Mesangial cell (primary cell): ENCODE results near the gene CPSF3. TPM values are rescaled to one million over a fixed set of nuclear protein-coding genes. Genes with fewer than 3 reads are reported as not detected.

Experiments used
- total RNA-seq: library from RNA; depleted of rRNA; stranded (reverse); fragments of >200 nt; gene quantifications from 2 replicates; pipeline ENCODE4 v1.2.3, GENCODE V29; 2015

CPSF3 gene
- 32.6 and 47.9 TPM in 2 replicates for total RNA-seq

DNA sequence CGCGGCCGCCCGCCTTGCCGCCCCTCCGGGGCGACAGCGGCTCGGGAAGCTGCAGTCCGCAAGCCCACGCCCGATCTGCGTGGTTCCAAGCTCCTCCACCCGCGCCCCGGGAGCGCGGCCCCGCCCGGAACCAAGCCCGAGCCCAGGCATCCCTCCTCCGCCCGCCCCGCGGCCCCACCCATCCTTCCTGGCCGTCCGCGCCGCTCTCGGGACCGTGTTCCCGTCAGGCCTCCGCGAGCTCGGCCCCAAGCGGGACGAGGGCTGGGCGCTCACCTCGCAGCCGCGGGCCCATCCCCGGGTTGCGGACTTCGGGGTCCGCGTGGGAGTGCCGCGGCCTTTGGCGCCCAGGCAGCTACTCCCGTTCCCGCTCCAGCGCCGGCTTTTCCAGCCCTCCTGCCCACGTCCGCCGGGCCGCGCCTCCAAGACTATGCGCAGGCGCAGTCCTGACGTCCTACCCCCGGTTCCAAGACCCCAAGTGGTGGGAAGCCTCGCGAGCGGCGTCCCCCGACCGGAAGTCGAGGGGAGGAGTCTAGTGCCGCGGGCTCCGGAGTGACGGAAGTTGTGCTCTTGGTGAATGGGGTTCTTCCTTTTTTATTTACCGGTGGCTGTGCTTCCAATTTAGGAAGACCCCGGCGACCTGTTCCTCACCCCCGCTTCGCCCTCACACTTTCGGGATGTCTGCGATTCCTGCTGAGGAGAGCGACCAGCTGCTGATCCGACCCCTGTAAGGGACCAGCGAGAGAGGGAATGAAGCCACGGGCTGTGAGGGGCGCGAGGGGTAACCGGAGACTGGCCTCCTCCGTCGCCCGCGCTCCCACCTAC is at the start of gene CPSF3, which contains the start of gene ITGB1BP1:
Gene CPSF3, plus strand, starts transcription at position 555 of the 822 bp plus-strand sequence. Its CDS starts 120 bp downstream, at position 675.
Gene ITGB1BP1, minus strand, starts transcription at position 429 of the 822 bp plus-strand sequence. CDS start 4,831 bp downstream, outside the sequence.

DNA sequence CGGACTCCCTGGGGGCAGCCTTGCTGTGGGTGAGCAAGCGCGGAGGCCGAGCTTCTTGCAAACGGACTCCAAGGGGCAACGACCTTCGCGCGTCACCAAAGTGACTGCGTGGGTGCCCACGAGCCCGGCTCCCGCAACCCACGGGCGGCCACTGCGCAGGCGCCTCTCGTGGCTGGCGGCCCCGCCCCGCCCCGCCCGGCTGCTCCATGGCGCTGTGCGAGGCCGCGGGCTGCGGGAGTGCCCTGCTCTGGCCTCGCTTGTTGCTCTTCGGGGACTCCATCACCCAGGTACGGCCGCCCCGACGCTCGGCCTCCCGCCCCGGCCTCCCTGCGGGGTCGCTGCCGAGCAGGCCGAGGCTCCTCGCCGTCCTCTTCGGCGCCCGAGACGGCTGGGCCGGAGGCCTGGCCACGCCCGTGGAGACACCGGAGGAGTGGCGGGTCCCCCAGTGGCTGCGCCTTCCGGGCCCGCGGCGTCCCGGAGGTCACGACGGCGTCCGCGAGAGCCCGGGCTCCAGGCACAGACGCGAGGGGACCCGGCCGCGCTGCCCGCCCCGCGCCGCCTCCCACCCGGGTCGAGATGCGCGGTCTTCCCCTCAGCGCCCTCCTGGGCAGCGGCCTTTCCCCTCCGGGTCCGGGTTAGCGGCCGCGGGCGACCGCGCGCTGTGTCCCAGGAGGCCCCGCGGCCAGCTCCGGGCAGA is 51.1 kb downstream of the CPSF3 start, which contains the start of gene IAH1:
Gene IAH1, plus strand, starts transcription at position 191 of the 697 bp plus-strand sequence. Its CDS starts 16 bp downstream, at position 207.

Other genes with a start within 250 kb of the CPSF3 start
- 27.0 and 28.4 TPM in 2 replicates for gene ASAP2, start 216.8 kb upstream of the CPSF3 start, total RNA-seq
- gene ITGB1BP1, start 126 bp upstream of the CPSF3 start, total RNA-seq: 59.3 and 61.4 TPM in 2 replicates
- gene IAH1, start 50.9 kb downstream of the CPSF3 start, total RNA-seq: 58.7 and 79.0 TPM in 2 replicates
- 18.6 and 24.5 TPM in 2 replicates for gene ADAM17, start 132.2 kb downstream of the CPSF3 start, total RNA-seq
- gene YWHAQ, start 207.3 kb downstream of the CPSF3 start, total RNA-seq: 228 and 327 TPM in 2 replicates